ENCODE measurements around the gene LPP. TPM values are rescaled to one million over a fixed set of nuclear protein-coding genes. Genes with fewer than 3 reads are reported as not detected.

LPP gene
- total and polyA plus RNA-seq, 10 of the 15 experiments (the other 5 are each of a cell fraction or from before 2014, with no cell fraction given) = under 0.01 to 0.62 (median 0.03) TPM

- Histone ChIP-seq H3K4me2 (ENCODE audit: control insufficient read depth, insufficient read depth) (no peak overlapping the region), H3K36me3 (ENCODE audit: control insufficient read depth in 2 of 2, insufficient read depth in 2 of 2, low read length in 1 of 2) (no peaks in the 10 kb centered on the region), H3K9ac (ENCODE audit: control insufficient read depth, insufficient read depth, low read length) (no peak overlapping the region), H3K27ac (ENCODE audit: control insufficient read depth, insufficient read depth) (no peak overlapping the region), H2AFZ (ENCODE audit: control insufficient read depth, low read depth, low read length) (no peak overlapping the region), H3K79me2 (ENCODE audit: control insufficient read depth, insufficient read depth, low read length) (no peaks in the 10 kb centered on the region), H3K9me3 (replicated peaks; ENCODE audit: control insufficient read depth, insufficient read depth, low read length) (no peaks in the 10 kb centered on the region), H4K20me1 (ENCODE audit: control insufficient read depth, insufficient read depth) (no peaks in the 10 kb centered on the region), H3K4me3 (no peak overlapping the region), H3K4me1 (ENCODE audit: control insufficient read depth, insufficient read depth, low read length) (no peaks in the 10 kb centered on the region), H3K27me3 (replicated peaks in 1 of 2; ENCODE audit: control insufficient read depth in 2 of 2, insufficient read depth in 2 of 2, low read length in 1 of 2) (no peaks in the 10 kb centered on the region; a peak in 1 of 4 replicates)
- FAIRE-seq (no peak), ATAC-seq (no peak), DNase-seq (ENCODE audit: low read depth, low spot score) (no peak)
- BruUV-seq (replicated peaks) = no TSS peak
- intact Hi-C loops (cut with micrococcal nuclease; ENCODE audit: unreplicated experiment) (loop anchor here (10.0 kb wide), 1 partner anchor 918 kb away; the partner anchor contains the start of gene BCL6), in situ Hi-C loops (cut with MboI) (no loop called here)
- WGBS (ENCODE audit: insufficient coverage, insufficient replicate concordance, low lambda C conversion rate, missing lambda C conversion rate) = 17% methylated on average over 2 of the region's 2 CpGs
- ChIA-PET RAD21 (ENCODE audit: unreplicated experiment) (no interaction called here), SMC1A (ENCODE audit: uncharacterized antibody, unreplicated experiment) (no interaction called here), CTCF (interaction anchor here (2.9 kb wide), 1 partner anchor 923 kb away, joined by 12 read pairs; no protein-coding TSS in a partner anchor), POLR2A (no interaction called here)
- no peak for TF ChIP-seq SMAD5 (IDR thresholded peaks at IDR 0.05; ENCODE audit: low read depth)
- no peak for TF ChIP-seq ZBTB40 (IDR thresholded peaks at IDR 0.05; ENCODE audit: borderline replicate concordance)
- no peak for TF ChIP-seq ESRRA (IDR thresholded peaks at IDR 0.05; ENCODE audit: low read length)
- TF ChIP-seq CHD4 (IDR thresholded peaks at IDR 0.05) = no peak
- no peak for TF ChIP-seq RAD21 (IDR thresholded peaks at IDR 0.05; ENCODE audit: insufficient read depth, low read depth, low read length)
- TF ChIP-seq CBFB (IDR thresholded peaks at IDR 0.05; ENCODE audit: low read depth) = no peak
- TF ChIP-seq, protein P1, sequence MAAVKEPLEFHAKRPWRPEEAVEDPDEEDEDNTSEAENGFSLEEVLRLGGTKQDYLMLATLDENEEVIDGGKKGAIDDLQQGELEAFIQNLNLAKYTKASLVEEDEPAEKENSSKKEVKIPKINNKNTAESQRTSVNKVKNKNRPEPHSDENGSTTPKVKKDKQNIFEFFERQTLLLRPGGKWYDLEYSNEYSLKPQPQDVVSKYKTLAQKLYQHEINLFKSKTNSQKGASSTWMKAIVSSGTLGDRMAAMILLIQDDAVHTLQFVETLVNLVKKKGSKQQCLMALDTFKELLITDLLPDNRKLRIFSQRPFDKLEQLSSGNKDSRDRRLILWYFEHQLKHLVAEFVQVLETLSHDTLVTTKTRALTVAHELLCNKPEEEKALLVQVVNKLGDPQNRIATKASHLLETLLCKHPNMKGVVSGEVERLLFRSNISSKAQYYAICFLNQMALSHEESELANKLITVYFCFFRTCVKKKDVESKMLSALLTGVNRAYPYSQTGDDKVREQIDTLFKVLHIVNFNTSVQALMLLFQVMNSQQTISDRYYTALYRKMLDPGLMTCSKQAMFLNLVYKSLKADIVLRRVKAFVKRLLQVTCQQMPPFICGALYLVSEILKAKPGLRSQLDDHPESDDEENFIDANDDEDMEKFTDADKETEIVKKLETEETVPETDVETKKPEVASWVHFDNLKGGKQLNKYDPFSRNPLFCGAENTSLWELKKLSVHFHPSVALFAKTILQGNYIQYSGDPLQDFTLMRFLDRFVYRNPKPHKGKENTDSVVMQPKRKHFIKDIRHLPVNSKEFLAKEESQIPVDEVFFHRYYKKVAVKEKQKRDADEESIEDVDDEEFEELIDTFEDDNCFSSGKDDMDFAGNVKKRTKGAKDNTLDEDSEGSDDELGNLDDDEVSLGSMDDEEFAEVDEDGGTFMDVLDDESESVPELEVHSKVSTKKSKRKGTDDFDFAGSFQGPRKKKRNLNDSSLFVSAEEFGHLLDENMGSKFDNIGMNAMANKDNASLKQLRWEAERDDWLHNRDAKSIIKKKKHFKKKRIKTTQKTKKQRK (IDR thresholded peaks at IDR 0.05; ENCODE audit: low read depth, low read length) = no peak
- TF ChIP-seq, protein P2, sequence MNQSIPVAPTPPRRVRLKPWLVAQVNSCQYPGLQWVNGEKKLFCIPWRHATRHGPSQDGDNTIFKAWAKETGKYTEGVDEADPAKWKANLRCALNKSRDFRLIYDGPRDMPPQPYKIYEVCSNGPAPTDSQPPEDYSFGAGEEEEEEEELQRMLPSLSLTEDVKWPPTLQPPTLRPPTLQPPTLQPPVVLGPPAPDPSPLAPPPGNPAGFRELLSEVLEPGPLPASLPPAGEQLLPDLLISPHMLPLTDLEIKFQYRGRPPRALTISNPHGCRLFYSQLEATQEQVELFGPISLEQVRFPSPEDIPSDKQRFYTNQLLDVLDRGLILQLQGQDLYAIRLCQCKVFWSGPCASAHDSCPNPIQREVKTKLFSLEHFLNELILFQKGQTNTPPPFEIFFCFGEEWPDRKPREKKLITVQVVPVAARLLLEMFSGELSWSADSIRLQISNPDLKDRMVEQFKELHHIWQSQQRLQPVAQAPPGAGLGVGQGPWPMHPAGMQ (IDR thresholded peaks at IDR 0.05; ENCODE audit: borderline replicate concordance) = no peak
Observed at GRCh38 chr3:188662795-188663194, 508.8 kb downstream of the LPP start.

Measured in GM12878 (cell line).